ENCODE data around the gene ARHGAP45.

Gene ARHGAP45

GRCh38 chr19:1103708-1104310 is 36.8 kb downstream of the ARHGAP45 start, which contains the start of gene GPX4:
GPX4 (plus strand) TSS chr19:1103994; CDS start chr19:1104044, 50 bp downstream.
- Histone ChIP-seq H3K9ac (ENCODE audit: low read length in 2 of 2) (peak within 1 kb of the TSS; percentile 70 to 71), H3K27ac (ENCODE audit: low read length) (peak within 1 kb of the TSS; percentile 88), H3K4me3 (ENCODE audit: low read length in 2 of 2) (peak within 1 kb of the TSS; percentile 71 to 77), H3K4me1 (ENCODE audit: control insufficient read depth, insufficient read depth, low read length) (peaks cover 44% of the 10 kb centered on the region), H3K27me3 (ENCODE audit: control insufficient read depth in 1 of 2, insufficient read depth in 2 of 2, low read length in 2 of 2) (no peaks in the 10 kb centered on the region), H3K36me3 (ENCODE audit: control insufficient read depth in 2 of 2, insufficient read depth in 2 of 2, low read length in 2 of 2) (peaks cover 6 to 10% of the 10 kb centered on the region in 2 donors), H3K9me3 (ENCODE audit: control insufficient read depth in 2 of 2, low read length in 2 of 2) (no peaks in the 10 kb centered on the region)

GRCh38 chr19:1104311-1105007 is 37.5 kb downstream of the ARHGAP45 start:
- H3K4me1 ChIP-seq (ENCODE audit: control insufficient read depth, insufficient read depth, low read length): peaks cover 41% of the 10 kb centered on the region

GRCh38 chr19:1105008-1105872 is 38.3 kb downstream of the ARHGAP45 start:
- no peaks in the 10 kb centered on the region for H3K27me3 ChIP-seq (ENCODE audit: control insufficient read depth in 1 of 2, insufficient read depth in 2 of 2, low read length in 2 of 2)
- no peaks in the 10 kb centered on the region for H3K9me3 ChIP-seq (ENCODE audit: control insufficient read depth in 2 of 2, low read length in 2 of 2)
- peak overlapping the region; percentile 88 for H3K27ac ChIP-seq (ENCODE audit: low read length)
- H3K4me1 ChIP-seq (ENCODE audit: control insufficient read depth, insufficient read depth, low read length): peaks cover 41% of the 10 kb centered on the region
- peak overlapping the region; percentile 71 to 77 for H3K4me3 ChIP-seq (ENCODE audit: low read length in 2 of 2)
- H3K9ac ChIP-seq (ENCODE audit: low read length in 2 of 2): peak overlapping the region; percentile 66 to 71
- H3K36me3 ChIP-seq (ENCODE audit: control insufficient read depth in 2 of 2, insufficient read depth in 2 of 2, low read length in 2 of 2): peaks cover 8 to 10% of the 10 kb centered on the region in 2 donors

More at GRCh38 chr19:1104311-1105007, 37.5 kb downstream of the ARHGAP45 start:
- Histone ChIP-seq H3K9ac (ENCODE audit: low read length in 2 of 2) (peak overlapping the region; percentile 66 to 71), H3K27ac (ENCODE audit: low read length) (peak overlapping the region; percentile 88), H3K9me3 (ENCODE audit: control insufficient read depth in 2 of 2, low read length in 2 of 2) (no peaks in the 10 kb centered on the region), H3K4me3 (ENCODE audit: low read length in 2 of 2) (peak overlapping the region; percentile 71 to 77), H3K27me3 (ENCODE audit: control insufficient read depth in 1 of 2, insufficient read depth in 2 of 2, low read length in 2 of 2) (no peaks in the 10 kb centered on the region), H3K36me3 (ENCODE audit: control insufficient read depth in 2 of 2, insufficient read depth in 2 of 2, low read length in 2 of 2) (peaks cover 6 to 10% of the 10 kb centered on the region in 2 donors)

GRCh38 chr19:1105873-1106840 is 39.2 kb downstream of the ARHGAP45 start:
- Histone ChIP-seq H3K4me1 (ENCODE audit: control insufficient read depth, insufficient read depth, low read length) (peaks cover 41% of the 10 kb centered on the region), H3K27ac (ENCODE audit: low read length) (peak overlapping the region; percentile 11), H3K4me3 (ENCODE audit: low read length in 2 of 2) (no peak overlapping the region), H3K9ac (ENCODE audit: low read length in 2 of 2) (no peak overlapping the region), H3K36me3 (ENCODE audit: control insufficient read depth in 2 of 2, insufficient read depth in 2 of 2, low read length in 2 of 2) (peaks cover 10 to 14% of the 10 kb centered on the region in 2 donors), H3K9me3 (ENCODE audit: control insufficient read depth in 2 of 2, low read length in 2 of 2) (no peaks in the 10 kb centered on the region), H3K27me3 (ENCODE audit: control insufficient read depth in 1 of 2, insufficient read depth in 2 of 2, low read length in 2 of 2) (no peaks in the 10 kb centered on the region)

GRCh38 chr19:1106841-1107660 is 40.1 kb downstream of the ARHGAP45 start:
- Histone ChIP-seq H3K9ac (ENCODE audit: low read length in 2 of 2) (no peak overlapping the region), H3K4me3 (ENCODE audit: low read length in 2 of 2) (no peak overlapping the region), H3K27me3 (ENCODE audit: control insufficient read depth in 1 of 2, insufficient read depth in 2 of 2, low read length in 2 of 2) (no peaks in the 10 kb centered on the region), H3K36me3 (ENCODE audit: control insufficient read depth in 2 of 2, insufficient read depth in 2 of 2, low read length in 2 of 2) (peaks cover 10 to 14% of the 10 kb centered on the region in 2 donors), H3K4me1 (ENCODE audit: control insufficient read depth, insufficient read depth, low read length) (peaks cover 33% of the 10 kb centered on the region), H3K27ac (ENCODE audit: low read length) (no peak overlapping the region), H3K9me3 (ENCODE audit: control insufficient read depth in 2 of 2, low read length in 2 of 2) (no peaks in the 10 kb centered on the region)

DNA sequence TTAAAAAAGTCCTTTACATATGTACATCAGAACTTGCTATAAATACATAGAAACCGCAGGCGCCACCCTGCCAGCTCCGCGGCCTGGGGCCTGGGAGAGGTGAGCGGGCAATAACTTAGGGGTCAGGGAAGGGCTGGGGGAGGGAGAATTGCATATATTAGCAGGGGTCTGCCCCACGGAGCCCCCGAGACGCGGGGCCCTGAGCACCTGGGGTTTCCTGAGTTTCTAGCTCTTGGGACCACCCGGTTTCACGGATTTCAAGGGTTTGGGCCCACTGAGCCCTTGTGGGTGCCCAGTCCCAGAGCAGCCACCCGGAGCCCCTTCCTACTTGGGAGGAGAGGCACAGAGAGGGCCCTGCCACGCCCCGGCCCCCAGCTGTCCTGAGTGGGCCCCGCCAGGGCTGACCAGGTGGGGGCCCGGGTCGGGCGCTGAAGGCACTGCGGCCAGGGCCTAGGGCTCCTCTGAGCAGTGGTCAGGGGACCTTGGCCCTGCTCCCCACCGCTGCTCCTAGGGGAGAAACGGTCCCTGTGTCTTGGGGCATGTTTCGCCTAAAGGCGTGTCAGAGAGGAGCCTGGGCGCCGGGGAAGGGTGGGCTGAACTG is 40.8 kb downstream of the ARHGAP45 start:
- H3K4me3 ChIP-seq (ENCODE audit: low read length in 2 of 2): no peak overlapping the region
- no peaks in the 10 kb centered on the region for H3K9me3 ChIP-seq (ENCODE audit: control insufficient read depth in 2 of 2, low read length in 2 of 2)
- no peak overlapping the region for H3K9ac ChIP-seq (ENCODE audit: low read length in 2 of 2)
- H3K4me1 ChIP-seq (ENCODE audit: control insufficient read depth, insufficient read depth, low read length): peaks cover 31% of the 10 kb centered on the region
- H3K27ac ChIP-seq (ENCODE audit: low read length): no peak overlapping the region
- H3K27me3 ChIP-seq (ENCODE audit: control insufficient read depth in 1 of 2, insufficient read depth in 2 of 2, low read length in 2 of 2): no peaks in the 10 kb centered on the region
- peaks cover 10 to 14% of the 10 kb centered on the region in 2 donors for H3K36me3 ChIP-seq (ENCODE audit: control insufficient read depth in 2 of 2, insufficient read depth in 2 of 2, low read length in 2 of 2)

DNA sequence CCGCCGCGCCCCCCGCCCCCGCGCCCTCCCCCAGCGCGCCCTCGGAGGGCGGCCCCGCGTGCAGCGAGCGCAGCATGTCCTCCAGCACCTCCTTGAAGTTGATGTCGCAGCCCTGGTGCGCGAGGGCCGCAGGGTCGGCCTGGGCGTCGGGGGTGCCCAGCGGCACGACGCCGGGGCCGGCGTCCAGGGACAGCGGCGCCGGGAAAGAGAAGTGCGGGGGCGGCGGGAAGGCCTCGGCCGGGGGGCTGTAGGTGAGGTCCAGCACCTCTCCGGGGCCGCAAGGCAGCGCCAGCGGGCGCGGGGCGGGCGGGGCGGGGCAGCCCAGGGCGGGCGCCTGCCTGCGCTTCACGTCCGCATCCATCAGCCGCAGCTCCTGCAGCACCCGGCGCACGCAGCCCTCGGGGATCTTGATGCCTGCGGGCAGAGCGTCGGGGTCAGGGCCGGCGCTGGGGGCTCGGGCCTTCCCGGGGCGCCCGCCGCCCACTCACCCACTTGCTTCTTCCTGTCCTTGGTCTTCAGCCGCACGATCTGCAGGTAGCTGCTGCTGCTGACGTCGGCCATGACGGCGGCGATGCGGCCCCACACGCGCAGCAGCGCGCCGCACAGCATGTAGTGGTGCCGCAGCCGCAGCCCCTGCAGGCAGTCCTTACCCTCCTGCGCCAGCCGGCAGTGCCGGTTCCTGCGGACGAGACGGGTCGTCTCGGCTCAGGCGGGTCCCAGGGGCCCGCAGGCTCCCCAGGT is 41.5 kb downstream of the ARHGAP45 start:
- no peak overlapping the region for H3K4me3 ChIP-seq (ENCODE audit: low read length in 2 of 2)
- H3K36me3 ChIP-seq (ENCODE audit: control insufficient read depth in 2 of 2, insufficient read depth in 2 of 2, low read length in 2 of 2): peaks cover 10 to 14% of the 10 kb centered on the region in 2 donors
- no peak overlapping the region for H3K9ac ChIP-seq (ENCODE audit: low read length in 2 of 2)
- H3K9me3 ChIP-seq (ENCODE audit: control insufficient read depth in 2 of 2, low read length in 2 of 2): no peaks in the 10 kb centered on the region
- H3K27me3 ChIP-seq (ENCODE audit: control insufficient read depth in 1 of 2, insufficient read depth in 2 of 2, low read length in 2 of 2): no peaks in the 10 kb centered on the region
- peaks cover 30% of the 10 kb centered on the region for H3K4me1 ChIP-seq (ENCODE audit: control insufficient read depth, insufficient read depth, low read length)
- H3K27ac ChIP-seq (ENCODE audit: low read length): no peak overlapping the region

- no peaks in the 10 kb centered on the region for H3K9me3 ChIP-seq (ENCODE audit: control insufficient read depth in 2 of 2, low read length in 2 of 2)
- H3K27ac ChIP-seq (ENCODE audit: low read length): no peak overlapping the region
- no peak overlapping the region for H3K9ac ChIP-seq (ENCODE audit: low read length in 2 of 2)
- no peaks in the 10 kb centered on the region for H3K27me3 ChIP-seq (ENCODE audit: control insufficient read depth in 1 of 2, insufficient read depth in 2 of 2, low read length in 2 of 2)
- peaks cover 10 to 14% of the 10 kb centered on the region in 2 donors for H3K36me3 ChIP-seq (ENCODE audit: control insufficient read depth in 2 of 2, insufficient read depth in 2 of 2, low read length in 2 of 2)
- no peak overlapping the region for H3K4me3 ChIP-seq (ENCODE audit: low read length in 2 of 2)
- H3K4me1 ChIP-seq (ENCODE audit: control insufficient read depth, insufficient read depth, low read length): peaks cover 36% of the 10 kb centered on the region
Observed at GRCh38 chr19:1109032-1109551, 42.1 kb downstream of the ARHGAP45 start.
